Mucosa of stomach (tissue), 1 donor: ENCODE data around the gene CCL27.
A peak's percentile ranks its signal among the peaks of the same experiment; 100 is the strongest.

Experiments used
- H3K27me3 ChIP-seq: one replicate; pipeline ENCODE4 v1.7.0; 2013; ENCODE audit warnings: mild to moderate bottlenecking, low read length; ENCODE audit not compliant: control insufficient read depth, insufficient read depth
- H3K36me3 ChIP-seq: one replicate; pipeline ENCODE4 v1.7.0; 2013; ENCODE audit warnings: low read length; ENCODE audit not compliant: control insufficient read depth, insufficient read depth
- H3K4me1 ChIP-seq: one replicate; pipeline ENCODE4 v1.7.0; 2013; ENCODE audit warnings: mild to moderate bottlenecking, low read length; ENCODE audit not compliant: control insufficient read depth, insufficient read depth
- H3K4me3 ChIP-seq: one replicate; pipeline ENCODE4 v1.7.0; 2013; ENCODE audit warnings: low read length
- H3K9ac ChIP-seq: one replicate; pipeline ENCODE4 v1.7.0; 2013; ENCODE audit warnings: mild to moderate bottlenecking, low read length, moderate library complexity
- H3K9me3 ChIP-seq: one replicate; pipeline ENCODE4 v1.7.0; 2013; ENCODE audit warnings: mild to moderate bottlenecking, low read length, moderate library complexity; ENCODE audit not compliant: control insufficient read depth
- donor health status: Pancreatic carcinoma.

Gene CCL27

DNA sequence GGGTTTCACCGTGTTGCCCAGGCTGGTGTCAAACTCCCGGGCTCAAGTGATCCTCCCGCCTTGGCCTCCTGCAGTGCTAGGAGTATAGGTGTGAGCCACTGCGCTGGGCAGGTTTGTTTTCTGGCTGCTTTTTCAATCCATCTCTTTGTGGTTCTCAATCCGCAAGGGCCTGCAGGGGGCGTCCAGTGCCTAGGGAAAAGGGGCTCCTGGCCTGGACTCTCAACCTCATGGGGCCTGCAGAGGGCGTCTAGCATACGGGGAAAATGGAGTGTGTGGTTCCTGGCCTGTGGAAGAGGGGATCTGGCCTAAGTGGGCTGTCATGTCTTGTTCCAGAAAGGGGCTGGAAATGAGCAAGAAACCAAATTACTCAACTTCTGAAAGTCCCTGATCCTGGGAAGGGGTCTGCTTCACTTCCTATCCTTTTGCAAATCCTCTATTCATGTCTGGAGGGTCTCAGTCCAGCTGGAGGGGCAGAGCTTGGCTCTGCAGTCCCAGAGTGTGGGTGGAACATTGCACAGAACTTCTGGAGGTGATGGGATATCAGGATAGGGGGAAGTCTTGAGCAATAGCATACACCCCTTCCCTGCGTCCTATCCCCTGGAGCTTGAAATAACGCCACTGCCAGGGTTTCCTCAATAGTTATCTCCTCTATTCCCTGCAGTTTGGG lies 12.7 kb upstream of the CCL27 start:
- H3K27me3 ChIP-seq: no peaks in the 10 kb centered on the region
- no peak overlapping the region for H3K9ac ChIP-seq
- no peaks in the 10 kb centered on the region for H3K36me3 ChIP-seq
- H3K9me3 ChIP-seq: no peaks in the 10 kb centered on the region
- H3K4me1 ChIP-seq: peaks cover 4% of the 10 kb centered on the region
- no peak overlapping the region for H3K4me3 ChIP-seq

DNA sequence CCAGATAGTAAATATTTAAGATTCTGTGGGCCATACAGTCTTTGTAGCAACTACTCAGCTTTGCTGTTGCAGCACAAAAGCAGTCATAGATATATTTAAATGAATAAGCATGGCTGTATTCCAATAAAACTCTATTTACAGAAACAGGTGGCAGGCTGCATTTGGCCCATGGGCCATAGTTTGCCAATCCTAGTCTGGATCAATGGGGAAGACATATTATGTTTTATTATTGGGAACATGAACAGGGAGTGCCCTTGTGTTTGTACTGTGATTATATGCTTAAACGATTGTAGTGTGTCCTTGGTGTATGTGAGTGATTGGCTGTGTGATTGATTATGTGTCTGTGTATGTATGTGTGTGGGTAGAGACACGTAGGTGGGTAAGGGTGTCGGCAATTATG lies 12.0 kb upstream of the CCL27 start:
- no peaks in the 10 kb centered on the region for H3K9me3 ChIP-seq
- H3K36me3 ChIP-seq: no peaks in the 10 kb centered on the region
- H3K9ac ChIP-seq: no peak overlapping the region
- no peaks in the 10 kb centered on the region for H3K27me3 ChIP-seq
- H3K4me1 ChIP-seq: peaks cover 4% of the 10 kb centered on the region
- no peak overlapping the region for H3K4me3 ChIP-seq

DNA sequence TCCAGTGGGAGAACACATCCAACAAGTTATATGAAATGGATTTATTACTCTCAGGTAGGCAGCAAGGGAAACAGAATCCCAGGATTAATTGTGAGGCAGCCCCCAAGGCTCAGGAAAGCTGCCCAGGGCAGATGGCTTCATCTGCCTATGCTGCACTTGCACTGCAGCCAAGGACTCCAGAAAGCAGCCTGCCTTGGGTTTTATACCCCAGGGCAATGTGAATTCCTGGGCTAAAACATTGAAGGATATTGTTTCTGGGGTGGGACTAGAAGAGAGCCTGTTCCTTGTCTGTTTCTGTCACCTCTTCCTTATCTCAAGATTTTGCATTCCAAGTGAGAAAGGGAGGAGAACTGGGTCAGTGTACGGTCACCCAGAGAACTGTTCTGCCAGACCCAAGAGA lies 8.8 kb upstream of the CCL27 start:
- no peaks in the 10 kb centered on the region for H3K36me3 ChIP-seq
- H3K9ac ChIP-seq: no peak overlapping the region

DNA sequence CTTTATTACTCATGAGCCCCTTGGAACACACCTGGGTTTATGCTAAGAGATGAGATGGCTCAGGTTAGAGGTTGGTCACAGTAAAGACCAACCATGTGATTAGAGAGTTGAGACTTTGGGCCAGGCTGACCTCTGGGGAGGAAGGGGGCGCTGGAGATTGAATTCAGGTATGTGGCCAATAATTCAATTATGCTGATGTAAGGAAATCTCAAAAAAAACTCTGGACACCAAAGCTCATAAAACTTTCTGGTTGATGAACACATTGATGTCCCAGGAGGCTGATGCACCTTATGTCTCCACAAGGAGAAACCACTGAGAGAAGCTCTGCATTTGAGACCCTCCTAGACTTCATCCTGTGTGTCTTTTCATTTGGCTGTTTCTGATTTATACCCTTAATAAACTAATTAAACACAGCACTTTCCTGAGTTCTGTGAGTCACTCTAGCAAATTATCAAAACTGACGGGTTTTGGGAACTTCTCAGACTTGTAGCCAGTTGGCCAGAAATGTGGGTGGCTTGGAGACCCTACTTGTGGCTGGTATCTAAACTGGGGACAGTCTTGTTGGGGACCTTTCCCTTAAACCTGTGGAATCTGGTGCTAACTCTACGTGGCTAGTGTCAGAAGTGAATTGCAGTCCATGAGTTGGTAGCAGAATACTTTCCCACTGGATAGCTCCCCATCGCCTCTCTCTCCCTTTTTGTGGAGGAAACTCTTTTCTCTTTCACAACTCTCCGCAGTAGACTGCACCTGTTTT lies 7.5 kb upstream of the CCL27 start:
- Histone ChIP-seq H3K36me3 (no peaks in the 10 kb centered on the region), H3K4me3 (no peak overlapping the region), H3K9me3 (no peaks in the 10 kb centered on the region), H3K4me1 (peaks cover 4% of the 10 kb centered on the region), H3K27me3 (no peaks in the 10 kb centered on the region), H3K9ac (no peak overlapping the region)

More for the DNA sequence above, 8.8 kb upstream of the CCL27 start:
- Histone ChIP-seq H3K27me3 (no peaks in the 10 kb centered on the region), H3K4me3 (no peak overlapping the region), H3K9me3 (no peaks in the 10 kb centered on the region), H3K4me1 (peaks cover 4% of the 10 kb centered on the region)

DNA sequence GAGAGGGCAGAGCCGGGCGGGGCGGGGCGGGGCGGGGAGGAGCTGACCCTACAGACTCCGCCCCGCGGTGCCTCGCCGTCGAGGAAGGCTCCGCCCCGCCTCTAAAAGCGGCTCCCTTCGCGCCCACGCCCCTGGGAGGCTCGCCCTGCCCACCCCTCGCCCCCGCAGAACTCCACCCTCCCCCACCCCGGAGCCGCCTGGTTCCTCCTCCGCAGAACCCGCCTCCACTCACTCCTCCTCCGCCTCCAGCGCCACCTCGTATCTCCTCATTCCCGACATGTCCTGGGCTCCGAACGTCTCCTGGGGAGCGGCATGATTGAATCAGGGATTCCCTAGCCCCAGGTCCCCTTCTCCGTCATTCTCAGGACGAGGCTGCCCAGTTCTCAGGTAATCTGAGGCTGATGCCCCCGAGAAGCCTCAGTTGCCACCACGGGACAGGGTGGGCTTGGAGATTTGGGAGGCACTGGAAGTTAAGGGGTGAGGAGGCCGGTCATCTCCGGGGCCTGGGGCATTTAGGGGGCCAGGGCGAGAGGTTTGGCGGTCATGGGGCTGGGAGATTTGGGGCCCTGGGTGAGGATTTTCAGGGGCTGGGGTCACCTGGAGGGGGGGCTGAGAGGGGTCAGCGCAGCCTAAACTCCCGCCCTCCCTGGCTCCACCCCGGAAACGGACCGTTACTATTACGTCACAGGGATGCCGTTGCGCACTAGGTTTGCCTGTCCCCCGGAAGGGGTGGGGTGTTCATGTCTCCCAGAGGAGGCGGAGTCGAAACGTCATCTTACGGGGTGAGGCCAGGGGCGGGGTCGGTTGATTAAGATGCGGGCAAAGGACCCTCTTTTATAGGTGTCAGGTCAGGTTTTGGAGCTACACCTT lies 3.2 kb upstream of the CCL27 start:
- Histone ChIP-seq H3K4me3 (peak overlapping the region; percentile 83), H3K36me3 (no peaks in the 10 kb centered on the region), H3K4me1 (peaks cover 9% of the 10 kb centered on the region), H3K9ac (peak overlapping the region; percentile 80), H3K27me3 (no peaks in the 10 kb centered on the region), H3K9me3 (no peaks in the 10 kb centered on the region)

DNA sequence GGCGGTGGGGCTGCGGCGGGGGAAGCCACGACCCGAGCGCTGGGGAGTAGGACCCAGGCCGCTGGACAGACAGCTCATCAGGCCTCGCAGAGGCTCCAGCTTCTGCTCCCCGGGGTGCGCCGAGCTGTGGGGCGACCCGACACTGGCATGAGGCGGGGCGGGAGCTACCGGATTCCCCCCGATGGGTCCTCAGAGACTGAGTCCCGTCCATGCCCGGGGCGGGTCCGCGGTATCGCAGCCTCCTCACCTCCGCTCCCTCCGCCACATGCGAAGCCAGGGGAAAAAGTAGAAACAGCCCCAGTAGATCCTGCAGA lies 2.6 kb upstream of the CCL27 start:
- H3K36me3 ChIP-seq: no peaks in the 10 kb centered on the region
- H3K9me3 ChIP-seq: no peaks in the 10 kb centered on the region

DNA sequence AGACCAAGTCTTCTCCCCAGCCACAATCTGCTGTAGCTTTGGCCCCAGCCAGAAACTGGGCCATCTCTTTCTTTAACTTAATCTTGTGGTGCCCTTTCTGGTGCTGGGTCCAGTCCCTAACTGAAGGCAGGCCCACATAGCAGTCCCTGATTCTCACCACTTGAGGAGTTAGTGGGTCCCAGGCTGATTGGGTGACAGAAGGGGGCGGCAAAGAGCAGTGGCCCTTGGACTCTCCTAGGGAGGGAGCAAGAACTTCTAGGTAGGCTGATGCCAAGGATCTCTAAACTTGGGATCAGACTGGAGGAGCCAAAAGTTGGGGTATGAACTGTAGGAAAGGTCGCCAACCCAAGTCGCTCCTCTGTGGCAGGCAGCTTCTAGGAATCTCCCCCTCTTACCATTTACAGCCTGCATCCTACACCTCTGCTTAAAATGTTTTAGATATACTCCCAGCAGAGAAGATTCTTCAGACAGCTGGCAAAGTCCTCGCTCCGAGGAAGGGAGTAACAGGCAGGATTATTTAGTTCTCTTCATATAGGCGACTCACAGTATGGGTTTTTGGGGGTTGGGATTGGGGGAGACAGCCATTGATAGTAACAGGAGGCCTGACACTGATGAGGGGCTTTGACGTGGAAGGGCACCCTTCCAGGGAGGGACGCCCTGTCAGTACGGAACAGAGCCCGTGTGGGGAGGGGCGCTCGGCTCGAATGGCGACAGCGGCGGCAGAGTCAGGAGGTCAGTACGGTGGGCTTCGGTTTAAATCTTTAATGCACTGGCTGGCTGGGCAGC lies 2.0 kb upstream of the CCL27 start:
- peak overlapping the region; percentile 18 for H3K4me3 ChIP-seq
- peaks cover 9% of the 10 kb centered on the region for H3K4me1 ChIP-seq
- H3K36me3 ChIP-seq: no peaks in the 10 kb centered on the region
- H3K27me3 ChIP-seq: no peaks in the 10 kb centered on the region
- H3K9me3 ChIP-seq: no peaks in the 10 kb centered on the region
- peak overlapping the region; percentile 1 for H3K9ac ChIP-seq

More for the DNA sequence above, 2.6 kb upstream of the CCL27 start:
- Histone ChIP-seq H3K27me3 (no peaks in the 10 kb centered on the region), H3K9ac (peak overlapping the region; percentile 1), H3K4me1 (peaks cover 9% of the 10 kb centered on the region), H3K4me3 (no peak overlapping the region)

DNA sequence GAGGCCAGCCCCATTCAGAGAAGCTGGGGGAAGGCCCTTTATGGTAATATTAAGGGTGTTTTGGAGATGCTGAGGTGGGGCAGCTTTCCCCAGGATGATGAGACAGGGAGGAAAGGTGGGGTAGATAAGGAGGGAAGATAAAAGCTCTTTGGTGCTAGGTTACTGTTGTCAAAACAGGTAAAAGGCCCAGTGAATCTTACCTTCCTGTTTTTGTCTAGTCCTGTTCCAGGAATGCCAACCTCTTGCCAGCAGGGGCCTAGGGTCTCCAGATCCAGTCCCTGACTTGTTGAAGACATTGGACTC lies 797 bp upstream of the CCL27 start:
- Histone ChIP-seq H3K4me3 (no peak overlapping the region), H3K9me3 (no peaks in the 10 kb centered on the region), H3K27me3 (no peaks in the 10 kb centered on the region), H3K9ac (no peak overlapping the region), H3K4me1 (peaks cover 9% of the 10 kb centered on the region), H3K36me3 (no peaks in the 10 kb centered on the region)

DNA sequence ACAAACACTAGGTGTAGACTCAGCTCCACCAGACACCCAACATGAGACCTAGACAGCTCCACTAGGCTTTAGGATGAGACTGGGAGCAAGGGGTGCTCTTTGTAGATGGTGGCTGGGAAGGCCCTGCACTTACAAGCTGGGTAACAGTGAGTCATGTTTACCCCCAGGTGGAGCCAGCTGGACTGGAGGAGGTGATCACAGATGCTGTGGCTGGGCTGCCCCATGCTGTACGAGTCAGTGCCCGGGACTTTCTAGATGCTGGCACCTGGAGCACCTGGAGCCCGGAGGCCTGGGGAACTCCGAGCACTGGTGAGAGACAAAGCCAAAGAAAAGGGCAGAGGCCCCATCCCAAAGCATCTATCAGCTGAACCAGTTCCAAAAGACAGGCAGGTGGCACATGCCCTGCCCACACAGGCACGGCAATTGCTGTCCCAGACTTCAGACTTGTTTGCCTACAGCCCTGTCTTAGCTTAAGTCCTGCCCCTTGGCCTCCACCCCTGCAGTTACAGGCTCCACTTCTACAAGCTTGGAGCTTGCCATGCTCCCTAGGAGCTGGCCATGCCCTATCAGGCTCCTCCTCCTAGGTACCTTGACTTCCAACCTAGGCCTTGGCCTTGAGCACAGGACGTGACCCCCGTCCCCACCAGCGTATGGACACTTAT lies 2.7 kb downstream of the CCL27 start:
- no peaks in the 10 kb centered on the region for H3K27me3 ChIP-seq
- no peak overlapping the region for H3K4me3 ChIP-seq
- peaks cover 11% of the 10 kb centered on the region for H3K4me1 ChIP-seq
- H3K36me3 ChIP-seq: no peaks in the 10 kb centered on the region
- no peaks in the 10 kb centered on the region for H3K9me3 ChIP-seq
- H3K9ac ChIP-seq: no peak overlapping the region

DNA sequence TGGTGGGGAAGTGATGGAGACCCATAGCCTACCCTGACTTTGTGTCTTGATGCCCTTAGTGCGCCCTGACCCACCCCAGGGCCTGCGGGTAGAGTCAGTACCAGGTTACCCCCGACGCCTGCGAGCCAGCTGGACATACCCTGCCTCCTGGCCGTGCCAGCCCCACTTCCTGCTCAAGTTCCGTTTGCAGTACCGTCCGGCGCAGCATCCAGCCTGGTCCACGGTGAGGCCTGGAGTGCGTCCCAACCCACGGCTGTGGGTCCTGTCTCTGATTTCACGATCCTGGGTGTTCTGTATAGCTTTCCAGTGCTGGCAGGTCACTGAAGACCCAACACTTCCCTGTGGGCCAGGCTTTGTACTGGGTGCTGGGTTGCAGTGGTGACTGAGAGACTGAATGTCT lies 4.0 kb downstream of the CCL27 start:
- Histone ChIP-seq H3K9ac (no peak overlapping the region), H3K4me3 (no peak overlapping the region), H3K36me3 (no peaks in the 10 kb centered on the region), H3K4me1 (peaks cover 6% of the 10 kb centered on the region), H3K9me3 (no peaks in the 10 kb centered on the region), H3K27me3 (no peaks in the 10 kb centered on the region)

DNA sequence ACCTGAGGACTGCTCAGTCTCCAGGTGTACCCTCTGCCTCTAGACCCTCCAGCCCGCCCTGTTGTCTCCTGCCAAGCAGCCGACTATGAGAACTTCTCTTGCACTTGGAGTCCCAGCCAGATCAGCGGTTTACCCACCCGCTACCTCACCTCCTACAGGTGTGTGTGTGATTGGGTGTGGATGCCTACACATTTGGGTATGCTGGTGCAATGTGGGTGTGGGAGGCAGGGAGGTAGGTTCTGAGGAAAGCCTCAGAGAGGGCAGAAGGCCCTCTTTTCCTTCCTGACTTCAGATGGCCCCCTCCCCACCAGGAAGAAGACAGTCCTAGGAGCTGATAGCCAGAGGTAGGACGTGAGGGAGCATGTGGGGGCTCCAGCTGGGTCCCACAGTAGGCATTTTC lies 5.5 kb downstream of the CCL27 start:
- H3K9ac ChIP-seq: no peak overlapping the region

More for the DNA sequence above, 5.5 kb downstream of the CCL27 start:
- H3K4me3 ChIP-seq: no peak overlapping the region
- H3K36me3 ChIP-seq: no peaks in the 10 kb centered on the region
- H3K27me3 ChIP-seq: no peaks in the 10 kb centered on the region
- H3K4me1 ChIP-seq: peaks cover 20% of the 10 kb centered on the region
- no peaks in the 10 kb centered on the region for H3K9me3 ChIP-seq
